ENCODE measurements around the gene TMPRSS4.

The TMPRSS4 gene

GRCh38 chr11:118133816-118134215 lies 56.9 kb downstream of the TMPRSS4 start:
- Histone ChIP-seq H3K79me2 (ENCODE audit: low read length) (no peaks in the 10 kb centered on the region), H2AFZ (ENCODE audit: low read length) (no peak overlapping the region), H4K20me1 (ENCODE audit: insufficient read depth, low read length) (no peaks in the 10 kb centered on the region), H3K4me1 (ENCODE audit: low read length) (no peaks in the 10 kb centered on the region), H3K9me2 (replicated peaks; ENCODE audit: insufficient read depth, low read length) (no peaks in the 10 kb centered on the region), H3K27ac (ENCODE audit: low read length) (no peak overlapping the region), H3K9ac (ENCODE audit: low read length) (no peak overlapping the region), H3K9me3 (replicated peaks; ENCODE audit: insufficient read depth, low read length) (no peaks in the 10 kb centered on the region), H3K4me3 (ENCODE audit: low read length) (no peak overlapping the region), H3K4me2 (ENCODE audit: low read depth, low read length) (no peak overlapping the region), H3K36me3 (replicated peaks; ENCODE audit: insufficient read depth, low read length) (no peaks in the 10 kb centered on the region), H3F3A (ENCODE audit: insufficient read depth, low read length) (no peaks in the 10 kb centered on the region), H3K27me3 (replicated peaks; ENCODE audit: insufficient read depth, low read length) (peaks cover 25% of the 10 kb centered on the region)
- no peak for DNase-seq
- no peak for TF ChIP-seq EZH2 (optimal IDR thresholded peaks at IDR 0.05; ENCODE audit: low read depth, low read length)
- TF ChIP-seq CTCF (IDR thresholded peaks at IDR 0.05; ENCODE audit: low read length): no peak
- no peak for TF ChIP-seq EZH2phosphoT487 (IDR thresholded peaks at IDR 0.05; ENCODE audit: low read length)

GRCh38 chr11:118135051-118135795 lies 58.3 kb downstream of the TMPRSS4 start:
- H3K9me3 ChIP-seq (replicated peaks; ENCODE audit: insufficient read depth, low read length): no peaks in the 10 kb centered on the region
- H3K79me2 ChIP-seq (ENCODE audit: low read length): no peaks in the 10 kb centered on the region
- H3K27ac ChIP-seq (ENCODE audit: low read length): no peak overlapping the region
- H3K36me3 ChIP-seq (replicated peaks; ENCODE audit: insufficient read depth, low read length): no peaks in the 10 kb centered on the region
- H4K20me1 ChIP-seq (ENCODE audit: insufficient read depth, low read length): no peaks in the 10 kb centered on the region
- no peak overlapping the region for H2AFZ ChIP-seq (ENCODE audit: low read length)
- no peaks in the 10 kb centered on the region for H3K4me1 ChIP-seq (ENCODE audit: low read length)
- no peaks in the 10 kb centered on the region for H3K9me2 ChIP-seq (replicated peaks; ENCODE audit: insufficient read depth, low read length)
- TF ChIP-seq CTCF (IDR thresholded peaks at IDR 0.05; ENCODE audit: low read length) (no peak), EZH2 (optimal IDR thresholded peaks at IDR 0.05; ENCODE audit: low read depth, low read length) (no peak), EZH2phosphoT487 (IDR thresholded peaks at IDR 0.05; ENCODE audit: low read length) (no peak)
- DNase-seq: no peak
- no peak overlapping the region for H3K9ac ChIP-seq (ENCODE audit: low read length)
- H3K4me2 ChIP-seq (ENCODE audit: low read depth, low read length): no peak overlapping the region
- H3K4me3 ChIP-seq (ENCODE audit: low read length): no peak overlapping the region
- peaks cover 37% of the 10 kb centered on the region for H3K27me3 ChIP-seq (replicated peaks; ENCODE audit: insufficient read depth, low read length)
- H3F3A ChIP-seq (ENCODE audit: insufficient read depth, low read length): no peaks in the 10 kb centered on the region

GRCh38 chr11:118135796-118136165 lies 58.9 kb downstream of the TMPRSS4 start:
- H3K9me2 ChIP-seq (replicated peaks; ENCODE audit: insufficient read depth, low read length): no peaks in the 10 kb centered on the region
- no peaks in the 10 kb centered on the region for H3K79me2 ChIP-seq (ENCODE audit: low read length)
- DNase-seq: no peak
- no peaks in the 10 kb centered on the region for H3K4me1 ChIP-seq (ENCODE audit: low read length)
- H3K27me3 ChIP-seq (replicated peaks; ENCODE audit: insufficient read depth, low read length): peaks cover 43% of the 10 kb centered on the region
- H3K36me3 ChIP-seq (replicated peaks; ENCODE audit: insufficient read depth, low read length): no peaks in the 10 kb centered on the region
- no peak for TF ChIP-seq CTCF (IDR thresholded peaks at IDR 0.05; ENCODE audit: low read length)
- no peak for TF ChIP-seq EZH2 (optimal IDR thresholded peaks at IDR 0.05; ENCODE audit: low read depth, low read length)
- TF ChIP-seq EZH2phosphoT487 (IDR thresholded peaks at IDR 0.05; ENCODE audit: low read length): no peak
- H3K4me3 ChIP-seq (ENCODE audit: low read length): no peak overlapping the region
- no peak overlapping the region for H2AFZ ChIP-seq (ENCODE audit: low read length)
- H3K9me3 ChIP-seq (replicated peaks; ENCODE audit: insufficient read depth, low read length): no peaks in the 10 kb centered on the region
- H3K27ac ChIP-seq (ENCODE audit: low read length): no peak overlapping the region
- no peak overlapping the region for H3K9ac ChIP-seq (ENCODE audit: low read length)
- no peak overlapping the region for H3K4me2 ChIP-seq (ENCODE audit: low read depth, low read length)
- H3F3A ChIP-seq (ENCODE audit: insufficient read depth, low read length): no peaks in the 10 kb centered on the region
- H4K20me1 ChIP-seq (ENCODE audit: insufficient read depth, low read length): no peaks in the 10 kb centered on the region
